Heart left ventricle (tissue), 13 donors: Measurements from ENCODE around the gene KREMEN1.

Experiments used
- POLR2A ChIP-seq, 2 donors: fragments of 450-650 bp; IDR thresholded peaks; one replicate each; pipeline ENCODE4 v1.6.1; 2017; ENCODE audit warnings: antibody characterized with exemption in 2 of 2, mild to moderate bottlenecking in 2 of 2, moderate library complexity in 2 of 2
- TF ChIP-seq, protein P1 (sequence below), 12 donors: fragments of 200-600 bp; sonication (generic) in 4 of 12; IDR thresholded peaks; one replicate each; pipeline versions ENCODE4 v1.5.0 to v1.8.0; 2018 to 2022; ENCODE audit warnings: antibody characterized with exemption in 12 of 12, mild to moderate bottlenecking in 5 of 12
- donor health status: ischemic (EF 13 %, LVEDD 7.1; RV severe dilation, severe dysfunction).
- donor health status: DM: no; HTN: yes; CAD: no.
- donor health status: DM: no; HTN: no; CAD: no.
- donor health status: ischemic (EF 25% LVEDD 6.9; RV normal size, moderate dysfunction).
- donor health status: ischemic (EF 25% LVEDD 5.7; RV mildly dilated, moderate dysfunction).
- donor health status: ischemic (EF 35%, LVEDD 5.7; RV mildly dilated, moderate dysfunction).
- donor health status: nonischemic (EF 11% LVEDD 7.7; RV severe dilation, severe dysfunction).
- donor health status: DM: yes; HTN: yes; CAD: no.
- donor health status: PGD.
- donor health status: ischemic (EF 29% LVEDD 5.4; RV normal size, mild dysfunction).
- donor health status: nonischemic (EF 23%, LVEDD 6.1; RV moderate dilation, normal function).

DNA sequence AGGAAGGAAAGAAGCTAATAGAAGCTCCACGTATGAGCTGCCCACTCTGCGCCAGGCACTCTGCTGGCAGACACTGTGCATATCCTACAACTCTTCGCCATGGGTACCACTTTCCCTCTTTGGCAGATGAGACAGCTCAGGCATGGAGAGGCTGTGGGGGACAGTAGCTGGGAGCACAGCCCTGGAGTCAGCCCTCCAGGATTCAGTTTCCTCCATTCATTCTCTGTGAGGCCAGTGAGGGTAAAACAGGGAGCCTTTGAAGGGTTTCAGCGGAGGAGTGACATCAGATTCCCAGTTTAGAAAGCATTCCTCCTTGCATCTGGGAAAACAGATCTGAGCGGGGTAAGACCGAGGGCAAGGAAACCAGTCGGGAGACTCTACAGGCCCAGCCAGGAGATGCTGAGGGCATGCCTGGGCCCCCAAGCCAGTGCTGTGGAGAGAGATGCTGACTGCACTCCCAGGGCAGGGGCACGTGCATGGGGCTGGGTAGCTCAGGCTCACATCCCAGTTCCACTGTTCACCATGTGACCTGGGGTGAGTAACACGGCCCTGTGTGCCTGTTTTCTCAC is 74.6 kb downstream of the KREMEN1 start:
- no peak for TF ChIP-seq POLR2A (IDR thresholded peaks at IDR 0.05)
- TF ChIP-seq, protein P1, sequence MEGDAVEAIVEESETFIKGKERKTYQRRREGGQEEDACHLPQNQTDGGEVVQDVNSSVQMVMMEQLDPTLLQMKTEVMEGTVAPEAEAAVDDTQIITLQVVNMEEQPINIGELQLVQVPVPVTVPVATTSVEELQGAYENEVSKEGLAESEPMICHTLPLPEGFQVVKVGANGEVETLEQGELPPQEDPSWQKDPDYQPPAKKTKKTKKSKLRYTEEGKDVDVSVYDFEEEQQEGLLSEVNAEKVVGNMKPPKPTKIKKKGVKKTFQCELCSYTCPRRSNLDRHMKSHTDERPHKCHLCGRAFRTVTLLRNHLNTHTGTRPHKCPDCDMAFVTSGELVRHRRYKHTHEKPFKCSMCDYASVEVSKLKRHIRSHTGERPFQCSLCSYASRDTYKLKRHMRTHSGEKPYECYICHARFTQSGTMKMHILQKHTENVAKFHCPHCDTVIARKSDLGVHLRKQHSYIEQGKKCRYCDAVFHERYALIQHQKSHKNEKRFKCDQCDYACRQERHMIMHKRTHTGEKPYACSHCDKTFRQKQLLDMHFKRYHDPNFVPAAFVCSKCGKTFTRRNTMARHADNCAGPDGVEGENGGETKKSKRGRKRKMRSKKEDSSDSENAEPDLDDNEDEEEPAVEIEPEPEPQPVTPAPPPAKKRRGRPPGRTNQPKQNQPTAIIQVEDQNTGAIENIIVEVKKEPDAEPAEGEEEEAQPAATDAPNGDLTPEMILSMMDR (IDR thresholded peaks at IDR 0.05): no peak
